Activated CD8-positive, alpha-beta memory T cell treated with anti-CD3 and anti-CD28 coated beads, Interleukin-2, amount 10 ng/mL, durations not matched to agents 7 days and 5 days (primary cell): ENCODE data around the gene PTGDS. TPM values are rescaled to one million over a fixed set of nuclear protein-coding genes. Genes with fewer than 3 reads are reported as not detected.

Experiments used
- ATAC-seq: fragments of 150-1000 bp; cut with Tn5 transposase; one replicate; pipeline ENCODE4 v1.10.0; 2021; ENCODE audit warnings: moderate library complexity
- CTCF ChIA-PET: fragments of 350-600 bp; sonication (Branson Sonifier 250); formaldehyde crosslinking; loops from one replicate; lab custom pipeline; 2021; ENCODE audit warnings: antibody characterized with exemption; lab: Charles Lee
- DNase-seq: peaks from one replicate; pipeline ENCODE4 v3.0.0-alpha.2; 2020
- H3K27ac Mint-ChIP-seq: one replicate; pipeline ENCODE4 v1.8.0; 2021; ENCODE audit warnings: mild to moderate bottlenecking, mixed read lengths
- H3K27me3 Mint-ChIP-seq: one replicate; pipeline ENCODE4 v1.8.0; 2021; ENCODE audit warnings: mixed read lengths
- H3K36me3 Mint-ChIP-seq: one replicate; pipeline ENCODE4 v1.8.0; 2021; ENCODE audit warnings: mild to moderate bottlenecking, mixed read lengths
- H3K4me1 Mint-ChIP-seq: one replicate; pipeline ENCODE4 v1.8.0; 2021; ENCODE audit warnings: mixed read lengths
- H3K4me3 Mint-ChIP-seq: one replicate; pipeline ENCODE4 v1.8.0; 2021; ENCODE audit warnings: mild to moderate bottlenecking, moderate library complexity, mixed read lengths
- H3K9me3 Mint-ChIP-seq: one replicate; pipeline ENCODE4 v1.8.0; 2022; ENCODE audit warnings: low read depth, mixed read lengths
- total RNA-seq, 2 experiments: library from RNA; stranded (reverse); gene quantifications; one replicate each; pipeline ENCODE4 v1.2.3, GENCODE V29; 2021

The PTGDS gene
- total RNA-seq, 2 experiments from 2014 or later: 1.2 to 3.2 TPM

DNA sequence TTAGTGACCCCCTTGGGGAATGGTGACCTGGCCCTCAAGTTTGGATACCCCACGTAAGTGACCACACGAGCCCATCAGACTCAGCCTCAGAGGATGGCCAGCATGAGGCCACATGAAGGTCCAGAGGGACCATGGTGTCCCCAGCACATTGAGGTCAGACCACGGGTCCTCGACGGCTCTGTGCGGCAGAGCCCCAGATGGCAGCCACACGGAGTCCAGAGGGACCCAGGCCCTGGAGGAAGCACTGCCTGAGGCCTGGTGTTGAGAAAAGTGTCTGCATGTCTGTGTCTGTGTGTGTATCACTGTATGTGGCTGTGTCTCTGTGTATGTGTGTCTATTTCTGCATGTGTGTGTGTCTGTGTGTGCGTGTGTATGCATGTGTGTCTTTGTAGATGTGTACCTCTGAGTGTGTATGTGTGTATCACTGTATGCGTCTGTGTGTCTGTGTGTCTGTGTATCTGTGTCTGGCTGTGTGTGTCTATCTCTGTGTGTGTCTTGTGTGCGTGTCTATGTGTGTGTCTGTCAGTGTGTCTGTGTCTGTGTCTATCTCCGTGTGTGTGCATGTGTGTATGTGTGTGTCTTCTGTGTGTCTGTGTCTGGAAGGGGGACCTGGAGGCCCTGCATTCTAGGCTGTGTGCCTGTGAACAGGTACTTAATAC is 6.5 kb downstream of the PTGDS start:
- Mint-ChIP-seq H3K4me1 (peaks cover 1% of the 10 kb centered on the region), H3K4me3 (no peak overlapping the region), H3K27ac (no peak overlapping the region), H3K9me3 (no peaks in the 10 kb centered on the region), H3K36me3 (no peaks in the 10 kb centered on the region), H3K27me3 (peaks cover 25% of the 10 kb centered on the region)
- DNase-seq (no peak), ATAC-seq (no peak)
- CTCF ChIA-PET: no interaction called here

- CTCF ChIA-PET: interaction anchor here (0.6 to 2.1 kb wide), 3 partner anchors 45 to 75 kb away, joined by 3 to 6 read pairs (median 6); no protein-coding TSS in a partner anchor
- H3K9me3 Mint-ChIP-seq: no peaks in the 10 kb centered on the region
These were observed 7.2 kb downstream of the PTGDS start for GRCh38 chr9:136984464-136985026.

GRCh38 chr9:136985027-136985602 is 7.8 kb downstream of the PTGDS start:
- CTCF ChIA-PET: interaction anchor here (0.6 to 2.1 kb wide), 3 partner anchors 44 to 76 kb away, joined by 3 to 6 read pairs (median 6); no protein-coding TSS in a partner anchor

More at GRCh38 chr9:136984464-136985026, 7.2 kb downstream of the PTGDS start:
- DNase-seq: no peak
- no peak overlapping the region for H3K27ac Mint-ChIP-seq
- H3K27me3 Mint-ChIP-seq: peaks cover 25% of the 10 kb centered on the region
- H3K4me1 Mint-ChIP-seq: peaks cover 1% of the 10 kb centered on the region
- ATAC-seq: no peak
- H3K4me3 Mint-ChIP-seq: no peak overlapping the region
- H3K36me3 Mint-ChIP-seq: no peaks in the 10 kb centered on the region

DNA sequence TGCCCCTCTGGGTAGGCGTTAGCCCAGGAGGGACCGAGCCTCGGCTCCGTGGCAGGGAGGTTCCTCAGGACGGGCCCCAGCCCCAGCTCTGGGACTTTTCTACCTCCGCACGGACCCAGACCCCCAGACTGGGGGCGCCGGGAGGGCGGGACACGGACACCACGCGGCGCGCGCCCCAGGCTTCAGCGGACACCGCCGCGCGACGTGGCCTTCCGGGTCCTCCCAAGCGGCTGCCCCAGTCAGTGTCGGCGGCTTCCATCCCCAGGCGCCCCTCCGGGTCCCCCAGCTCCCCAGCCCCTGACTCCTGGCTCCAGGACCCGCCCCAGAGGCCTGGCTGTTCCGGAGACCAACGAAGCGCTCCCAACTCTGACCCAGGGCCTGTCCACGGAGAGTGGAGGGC is 8.5 kb downstream of the PTGDS start:
- H3K4me1 Mint-ChIP-seq: peaks cover 1% of the 10 kb centered on the region
- CTCF ChIA-PET: interaction anchor here (2.0 to 2.1 kb wide), 2 partner anchors 43 to 49 kb away, joined by 6 read pairs; no protein-coding TSS in a partner anchor
- no peak overlapping the region for H3K27ac Mint-ChIP-seq
- H3K9me3 Mint-ChIP-seq: no peaks in the 10 kb centered on the region
- no peak for DNase-seq
- H3K27me3 Mint-ChIP-seq: peaks cover 27% of the 10 kb centered on the region
- H3K4me3 Mint-ChIP-seq: no peak overlapping the region
- H3K36me3 Mint-ChIP-seq: no peaks in the 10 kb centered on the region
- ATAC-seq: no peak

More at GRCh38 chr9:136985027-136985602, 7.8 kb downstream of the PTGDS start:
- H3K27me3 Mint-ChIP-seq: peaks cover 26% of the 10 kb centered on the region
- ATAC-seq (peak; percentile 35), DNase-seq (no peak)
- H3K9me3 Mint-ChIP-seq: no peaks in the 10 kb centered on the region
- H3K27ac Mint-ChIP-seq: no peak overlapping the region
- no peaks in the 10 kb centered on the region for H3K36me3 Mint-ChIP-seq
- peaks cover 1% of the 10 kb centered on the region for H3K4me1 Mint-ChIP-seq
- H3K4me3 Mint-ChIP-seq: no peak overlapping the region

DNA sequence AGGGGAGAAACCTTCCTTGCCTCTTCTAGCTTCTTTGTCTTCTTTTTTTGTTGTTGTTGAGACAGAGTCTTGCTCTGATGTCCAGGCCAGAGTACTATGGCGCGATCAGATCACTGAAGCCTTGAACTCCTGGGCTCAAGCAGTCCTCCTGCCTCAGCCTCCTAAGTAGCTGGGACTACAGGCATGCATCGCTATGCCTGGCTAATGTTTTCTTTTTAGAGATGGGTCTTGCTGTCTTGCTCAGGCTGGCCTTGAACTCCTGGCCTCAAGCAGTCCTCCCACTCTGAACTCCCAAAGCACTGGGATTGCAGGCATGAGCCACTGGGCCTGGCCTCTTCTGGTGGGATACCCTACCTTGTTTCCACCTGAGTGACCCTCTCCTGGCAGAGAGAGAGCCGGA is 11.6 kb downstream of the PTGDS start:
- H3K27ac Mint-ChIP-seq: no peak overlapping the region
- H3K4me3 Mint-ChIP-seq: no peak overlapping the region
- peaks cover 19% of the 10 kb centered on the region for H3K27me3 Mint-ChIP-seq
- H3K36me3 Mint-ChIP-seq: peaks cover 2% of the 10 kb centered on the region
- no peak for DNase-seq
- no peak for ATAC-seq
- no peaks in the 10 kb centered on the region for H3K9me3 Mint-ChIP-seq
- CTCF ChIA-PET: interaction anchor here (1.0 to 2.6 kb wide), 5 partner anchors 14 to 147 kb away, joined by 4 to 7 read pairs (median 5); partner anchors contain the start of gene AJM1
- peaks cover 16% of the 10 kb centered on the region for H3K4me1 Mint-ChIP-seq

DNA sequence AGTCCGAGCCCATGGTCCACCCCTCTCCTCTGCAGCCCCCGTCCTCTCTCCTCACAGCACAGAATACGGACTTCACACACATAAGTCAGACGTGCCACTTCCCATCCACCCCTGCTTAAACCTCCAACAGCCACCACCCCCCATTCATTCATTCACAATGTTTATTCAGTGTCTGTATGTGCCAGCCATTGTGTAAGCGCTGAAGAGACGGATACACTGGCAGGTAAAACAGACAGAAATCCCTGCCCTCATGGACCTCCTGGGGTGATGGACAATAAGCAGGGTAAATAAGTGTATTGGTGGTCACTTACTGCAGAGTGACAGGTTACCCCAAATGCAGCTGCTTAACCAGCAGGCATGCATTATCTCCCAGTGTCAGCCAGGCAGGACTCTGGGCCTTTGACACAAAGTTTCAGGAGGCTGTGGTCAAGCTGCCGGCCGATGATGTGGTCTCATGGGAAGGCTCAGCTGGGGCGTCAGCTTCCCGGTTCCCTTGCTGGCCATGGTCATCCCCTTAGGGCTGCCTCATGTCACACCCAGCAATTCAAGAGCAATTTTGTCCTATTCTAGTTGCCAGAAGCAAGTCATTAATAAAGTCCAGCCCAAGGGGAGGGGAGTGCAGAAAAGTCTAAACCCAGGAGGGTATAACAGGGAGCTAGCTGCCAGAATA is 13.1 kb downstream of the PTGDS start:
- peaks cover 16% of the 10 kb centered on the region for H3K27me3 Mint-ChIP-seq
- no peak overlapping the region for H3K27ac Mint-ChIP-seq
- H3K9me3 Mint-ChIP-seq: no peaks in the 10 kb centered on the region
- DNase-seq: no peak
- ATAC-seq: no peak
- CTCF ChIA-PET: interaction anchor here (3.7 to 4.7 kb wide), 3 partner anchors 15 to 44 kb away, joined by 19 to 32 read pairs (median 29); partner anchors contain the start of gene ABCA2
- peaks cover 17% of the 10 kb centered on the region for H3K4me1 Mint-ChIP-seq
- H3K4me3 Mint-ChIP-seq: no peak overlapping the region
- H3K36me3 Mint-ChIP-seq: peaks cover 2% of the 10 kb centered on the region

GRCh38 chr9:136991993-136992818 is 14.9 kb downstream of the PTGDS start, which contains the start of gene PAXX:
Gene PAXX (plus strand): TSS chr9:136992422. CDS start chr9:136992444, 22 bp downstream.
- DNase-seq (peak; percentile 96), ATAC-seq (peak; percentile 88)
- H3K4me3 Mint-ChIP-seq: peak within 1 kb of the TSS; percentile 84
- peaks cover 32% of the 10 kb centered on the region for H3K4me1 Mint-ChIP-seq
- peaks cover 9% of the 10 kb centered on the region for H3K27me3 Mint-ChIP-seq
- H3K27ac Mint-ChIP-seq: peak within 1 kb of the TSS; percentile 82
- peaks cover 2% of the 10 kb centered on the region for H3K36me3 Mint-ChIP-seq
- CTCF ChIA-PET: interaction anchor here (0.7 to 4.7 kb wide), 20 partner anchors 9 to 204 kb away, joined by 3 to 32 read pairs (median 5); partner anchors contain the start of genes ABCA2, AJM1, FBXW5 and LCNL1
- H3K9me3 Mint-ChIP-seq: no peaks in the 10 kb centered on the region

- CTCF ChIA-PET: interaction anchor here (0.7 to 4.7 kb wide), 20 partner anchors 8 to 205 kb away, joined by 3 to 32 read pairs (median 5); partner anchors contain the start of genes ABCA2, AJM1, FBXW5 and LCNL1
- ATAC-seq (peak; percentile 3), DNase-seq (no peak)
- H3K4me1 Mint-ChIP-seq: peaks cover 39% of the 10 kb centered on the region
- no peaks in the 10 kb centered on the region for H3K9me3 Mint-ChIP-seq
- peaks cover 2% of the 10 kb centered on the region for H3K36me3 Mint-ChIP-seq
- peak overlapping the region; percentile 82 for H3K27ac Mint-ChIP-seq
- H3K4me3 Mint-ChIP-seq: peak overlapping the region; percentile 84
- H3K27me3 Mint-ChIP-seq: peaks cover 3% of the 10 kb centered on the region
These were observed 15.6 kb downstream of the PTGDS start for GRCh38 chr9:136992819-136993369.

- no peak for DNase-seq
- H3K4me3 Mint-ChIP-seq: no peak overlapping the region
- peaks cover 2% of the 10 kb centered on the region for H3K36me3 Mint-ChIP-seq
- H3K9me3 Mint-ChIP-seq: no peaks in the 10 kb centered on the region
- peaks cover 52% of the 10 kb centered on the region for H3K4me1 Mint-ChIP-seq
- CTCF ChIA-PET: interaction anchor here (3.7 to 4.7 kb wide), 4 partner anchors 19 to 46 kb away, joined by 19 to 32 read pairs (median 25); partner anchors contain the start of gene ABCA2
- peaks cover 2% of the 10 kb centered on the region for H3K27me3 Mint-ChIP-seq
- ATAC-seq: no peak
- no peak overlapping the region for H3K27ac Mint-ChIP-seq
These were observed 17.0 kb downstream of the PTGDS start for GRCh38 chr9:136994180-136994887.

- Mint-ChIP-seq H3K9me3 (no peaks in the 10 kb centered on the region), H3K4me3 (no peak overlapping the region), H3K27ac (no peak overlapping the region), H3K36me3 (peaks cover 2% of the 10 kb centered on the region), H3K27me3 (peaks cover 2% of the 10 kb centered on the region), H3K4me1 (peaks cover 57% of the 10 kb centered on the region)
- ATAC-seq: no peak
- DNase-seq: no peak
- CTCF ChIA-PET: interaction anchor here (1.6 to 14.3 kb wide), 4 partner anchors 19 to 148 kb away, joined by 4 to 234 read pairs (median 20); partner anchors contain the start of genes ABCA2 and FUT7
These were observed 17.6 kb downstream of the PTGDS start for GRCh38 chr9:136994888-136995230.

- Mint-ChIP-seq H3K36me3 (peaks cover 2% of the 10 kb centered on the region), H3K27me3 (no peaks in the 10 kb centered on the region), H3K4me1 (peaks cover 62% of the 10 kb centered on the region), H3K9me3 (no peaks in the 10 kb centered on the region), H3K4me3 (no peak overlapping the region), H3K27ac (no peak overlapping the region)
- DNase-seq (no peak), ATAC-seq (no peak)
- CTCF ChIA-PET: interaction anchor here (0.8 to 14.3 kb wide), 8 partner anchors 13 to 149 kb away, joined by 3 to 234 read pairs (median 4); partner anchors contain the start of genes ABCA2, C8G and FUT7
These were observed 18.1 kb downstream of the PTGDS start for GRCh38 chr9:136995362-136995761.
